Loucy (cell line): ENCODE data around the gene CACNA1A.
A peak's percentile ranks its signal among the peaks of the same experiment; 100 is the strongest.
"Not testable (repeated sequence)": the region's sequence is repeated elsewhere in the genome, so short reads cannot be mapped to it uniquely, and the experiment has no call there.

Experiments
- H2AFZ ChIP-seq: fragments of 200-600 bp; sonication (generic); 2 replicates; pipeline ENCODE4 v1.6.0; 2016; ENCODE audit warnings: antibody characterized with exemption, mild to moderate bottlenecking, low read length, moderate library complexity
- H3F3A ChIP-seq: fragments of 200-600 bp; 2 replicates; pipeline ENCODE4 v1.6.0; 2016; ENCODE audit warnings: antibody characterized with exemption, low read depth, mild to moderate bottlenecking
- H3K27me3 ChIP-seq: fragments of 200-600 bp; sonication (generic); 2 replicates; pipeline ENCODE4 v1.6.1; 2014; ENCODE audit warnings: low read length, mild to moderate bottlenecking; ENCODE audit not compliant: insufficient read depth, poor library complexity, severe bottlenecking
- H3K36me3 ChIP-seq: fragments of 200-600 bp; sonication (generic); 2 replicates; pipeline ENCODE4 v1.6.1; 2016; ENCODE audit warnings: low read length; ENCODE audit not compliant: insufficient read depth
- H3K4me1 ChIP-seq: fragments of 200-600 bp; sonication (generic); 2 replicates; pipeline ENCODE4 v1.5.1; 2014; ENCODE audit warnings: low read length, mild to moderate bottlenecking; ENCODE audit not compliant: insufficient read depth, poor library complexity, severe bottlenecking
- H3K4me2 ChIP-seq: fragments of 200-600 bp; sonication (generic); 2 replicates; pipeline ENCODE4 v1.6.0; 2014; ENCODE audit warnings: antibody characterized with exemption, low read length, low read depth, mild to moderate bottlenecking; ENCODE audit not compliant: poor library complexity, severe bottlenecking
- H3K4me3 ChIP-seq: fragments of 200-600 bp; sonication (generic); 2 replicates; pipeline ENCODE4 v1.5.1; 2014; ENCODE audit warnings: low read length, mild to moderate bottlenecking, mixed read lengths; ENCODE audit not compliant: poor library complexity, severe bottlenecking
- H3K79me2 ChIP-seq: fragments of 200-600 bp; sonication (generic); 2 replicates; pipeline ENCODE4 v1.6.1; 2014; ENCODE audit warnings: low read length; ENCODE audit not compliant: insufficient read depth
- H3K9ac ChIP-seq: fragments of 200-600 bp; sonication (generic); 2 replicates; pipeline ENCODE4 v1.6.0; 2014; ENCODE audit warnings: mild to moderate bottlenecking, low read depth, low read length, moderate library complexity; ENCODE audit not compliant: poor library complexity, severe bottlenecking
- H3K9me2 ChIP-seq: fragments of 200-600 bp; sonication (generic); replicated peaks from 2 replicates; pipeline ENCODE4 v1.6.1; 2016; ENCODE audit warnings: low read depth, low read length, mixed read lengths
- H3K9me3 ChIP-seq: fragments of 200-600 bp; sonication (generic); 2 replicates; pipeline ENCODE4 v1.6.1; 2014; ENCODE audit warnings: mild to moderate bottlenecking, antibody characterized with exemption, low read length, low read depth; ENCODE audit not compliant: insufficient read depth
- H4K20me1 ChIP-seq: fragments of 200-600 bp; sonication (generic); 2 replicates; pipeline ENCODE4 v1.6.0; 2014; ENCODE audit warnings: antibody characterized with exemption, low read length, mild to moderate bottlenecking; ENCODE audit not compliant: insufficient read depth, poor library complexity, severe bottlenecking
- EZH2phosphoT487 ChIP-seq: fragments of 200-600 bp; IDR thresholded peaks from 2 replicates; pipeline ENCODE4 v1.6.1; 2018; ENCODE audit warnings: antibody characterized with exemption, mild to moderate bottlenecking, moderate library complexity, borderline replicate concordance
- TF ChIP-seq, protein P1 (sequence below): fragments of 200-600 bp; sonication (generic); conservative IDR thresholded peaks from 2 replicates; pipeline ENCODE4 v1.5.1; 2014; ENCODE audit warnings: mild to moderate bottlenecking, antibody characterized with exemption, low read length

Gene CACNA1A

DNA sequence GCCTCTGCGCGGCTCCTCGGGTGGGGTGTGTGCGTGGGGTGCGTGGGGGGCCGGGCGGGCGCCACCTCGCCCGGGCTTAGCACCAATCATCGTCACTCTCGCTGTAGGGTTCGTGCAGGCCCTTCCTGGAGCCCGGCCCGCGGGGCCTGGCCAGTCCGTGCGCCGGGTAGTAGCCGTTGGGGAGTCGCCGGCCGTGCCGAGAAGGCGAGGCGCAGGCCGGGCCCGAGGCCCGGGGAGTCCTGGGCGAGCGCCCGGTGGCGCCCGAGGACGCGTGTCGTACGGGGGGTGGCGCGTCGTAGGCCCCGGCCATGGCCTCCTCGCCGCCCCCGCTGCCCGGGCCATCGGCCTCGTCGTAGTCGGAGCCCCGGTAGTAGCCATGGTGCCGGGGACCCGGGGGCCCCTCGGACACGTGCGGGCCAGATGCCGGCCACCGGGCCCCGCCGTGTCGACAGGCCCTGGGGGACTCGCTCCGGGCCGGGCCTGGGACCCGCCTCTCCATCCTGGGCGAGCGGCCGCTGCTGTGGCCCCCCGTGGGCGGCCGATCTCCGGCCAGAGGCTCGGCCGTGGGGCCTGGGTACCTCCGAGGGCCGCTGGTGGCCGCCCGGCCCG, 298.9 kb downstream of the CACNA1A start:
- no peaks in the 10 kb centered on the region for H3K27me3 ChIP-seq
- no peak for TF ChIP-seq EZH2phosphoT487
- TF ChIP-seq, protein P1, sequence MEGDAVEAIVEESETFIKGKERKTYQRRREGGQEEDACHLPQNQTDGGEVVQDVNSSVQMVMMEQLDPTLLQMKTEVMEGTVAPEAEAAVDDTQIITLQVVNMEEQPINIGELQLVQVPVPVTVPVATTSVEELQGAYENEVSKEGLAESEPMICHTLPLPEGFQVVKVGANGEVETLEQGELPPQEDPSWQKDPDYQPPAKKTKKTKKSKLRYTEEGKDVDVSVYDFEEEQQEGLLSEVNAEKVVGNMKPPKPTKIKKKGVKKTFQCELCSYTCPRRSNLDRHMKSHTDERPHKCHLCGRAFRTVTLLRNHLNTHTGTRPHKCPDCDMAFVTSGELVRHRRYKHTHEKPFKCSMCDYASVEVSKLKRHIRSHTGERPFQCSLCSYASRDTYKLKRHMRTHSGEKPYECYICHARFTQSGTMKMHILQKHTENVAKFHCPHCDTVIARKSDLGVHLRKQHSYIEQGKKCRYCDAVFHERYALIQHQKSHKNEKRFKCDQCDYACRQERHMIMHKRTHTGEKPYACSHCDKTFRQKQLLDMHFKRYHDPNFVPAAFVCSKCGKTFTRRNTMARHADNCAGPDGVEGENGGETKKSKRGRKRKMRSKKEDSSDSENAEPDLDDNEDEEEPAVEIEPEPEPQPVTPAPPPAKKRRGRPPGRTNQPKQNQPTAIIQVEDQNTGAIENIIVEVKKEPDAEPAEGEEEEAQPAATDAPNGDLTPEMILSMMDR, result no peak
- peak overlapping the region; percentile 42 for H3K4me2 ChIP-seq
- H3K79me2 ChIP-seq, result no peaks in the 10 kb centered on the region
- peak overlapping the region; percentile 73 for H3K9ac ChIP-seq
- H3K9me2 ChIP-seq, result no peaks in the 10 kb centered on the region
- no peaks in the 10 kb centered on the region for H3K36me3 ChIP-seq
- H3K9me3 ChIP-seq, result no peaks in the 10 kb centered on the region
- no peaks in the 10 kb centered on the region for H4K20me1 ChIP-seq
- peak overlapping the region; percentile 67 for H3K4me3 ChIP-seq
- H3K4me1 ChIP-seq, result no peaks in the 10 kb centered on the region
- no peak overlapping the region for H2AFZ ChIP-seq
- H3F3A ChIP-seq, result no peaks in the 10 kb centered on the region

- H4K20me1 ChIP-seq, result no peaks in the 10 kb centered on the region
- H3K9me3 ChIP-seq, result no peaks in the 10 kb centered on the region
- H3K9ac ChIP-seq, result peak overlapping the region; percentile 73
- no peak for TF ChIP-seq EZH2phosphoT487
- TF ChIP-seq, protein P1, result no peak
- H3K9me2 ChIP-seq, result no peaks in the 10 kb centered on the region
- no peaks in the 10 kb centered on the region for H3F3A ChIP-seq
- no peak overlapping the region for H2AFZ ChIP-seq
- peak overlapping the region; percentile 42 for H3K4me2 ChIP-seq
- no peaks in the 10 kb centered on the region for H3K79me2 ChIP-seq
- H3K27me3 ChIP-seq, result no peaks in the 10 kb centered on the region
- H3K4me1 ChIP-seq, result no peaks in the 10 kb centered on the region
- peak overlapping the region; percentile 67 for H3K4me3 ChIP-seq
- H3K36me3 ChIP-seq, result no peaks in the 10 kb centered on the region
Observed at GRCh38 chr19:13206587-13206986, 299.7 kb downstream of the CACNA1A start.

DNA sequence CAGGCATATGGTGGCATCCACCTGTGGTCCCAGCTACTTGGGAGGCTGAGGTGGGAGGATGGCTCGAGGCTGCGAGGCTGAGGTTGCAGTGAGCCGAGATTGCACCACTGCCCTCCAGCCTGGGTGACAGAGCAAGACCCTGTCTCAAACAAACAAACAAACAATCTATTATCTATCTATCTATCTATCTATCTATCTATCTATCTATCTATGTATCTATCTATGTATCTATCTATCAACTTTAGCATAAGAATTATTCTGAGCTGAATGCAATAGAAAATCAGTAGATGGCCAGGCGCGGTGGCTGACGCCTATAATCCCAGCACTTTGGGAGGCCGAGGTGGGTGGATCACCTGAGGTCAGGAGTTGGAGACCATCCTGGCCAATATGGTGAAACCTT, 304.2 kb downstream of the CACNA1A start:
- not testable (repeated sequence) for H3K27me3 ChIP-seq, H3K36me3 ChIP-seq, H3F3A ChIP-seq, H3K4me1 ChIP-seq, H3K9ac ChIP-seq, H2AFZ ChIP-seq, H3K9me2 ChIP-seq, H3K79me2 ChIP-seq, H3K4me2 ChIP-seq, H3K4me3 ChIP-seq, H3K9me3 ChIP-seq, H4K20me1 ChIP-seq

GRCh38 chr19:13198634-13199033, 307.6 kb downstream of the CACNA1A start:
- no peak overlapping the region for H3K9ac ChIP-seq
- no peak overlapping the region for H3K4me2 ChIP-seq
- H3K4me1 ChIP-seq, result no peaks in the 10 kb centered on the region
- no peak for TF ChIP-seq EZH2phosphoT487
- TF ChIP-seq, protein P1, result no peak
- no peaks in the 10 kb centered on the region for H3K9me2 ChIP-seq
- no peaks in the 10 kb centered on the region for H3F3A ChIP-seq
- H4K20me1 ChIP-seq, result no peaks in the 10 kb centered on the region
- no peak overlapping the region for H2AFZ ChIP-seq
- no peak overlapping the region for H3K4me3 ChIP-seq
- H3K9me3 ChIP-seq, result no peaks in the 10 kb centered on the region
- no peaks in the 10 kb centered on the region for H3K79me2 ChIP-seq
- no peaks in the 10 kb centered on the region for H3K27me3 ChIP-seq
- no peaks in the 10 kb centered on the region for H3K36me3 ChIP-seq
